Fibroblast of lung (primary cell): ENCODE results near the gene FOXG1.

Experiments
- CTCF ChIP-seq, 2 donors: IDR thresholded peaks in 1 of 2; conservative IDR thresholded peaks in 1 of 2; 1 replicate in 1 of 2; 2 replicates in 1 of 2; pipeline ENCODE4 v1.5.1; 2011 to 2012; ENCODE audit warnings: low read length in 2 of 2, control low read depth in 1 of 2, inconsistent platforms in 1 of 2, low read depth in 1 of 2, mild to moderate bottlenecking in 1 of 2
- EZH2 ChIP-seq: IDR thresholded peaks from 2 replicates; pipeline ENCODE4 v1.5.1; 2012; ENCODE audit warnings: low read length, control low read depth, mild to moderate bottlenecking; ENCODE audit errors: missing control alignments

- TF ChIP-seq CTCF (conservative IDR thresholded peaks at IDR 0.05 in 1 of 2, IDR thresholded peaks at IDR 0.05 in 1 of 2; ENCODE audit: low read depth in 1 of 2, low read length in 2 of 2) (no peak), EZH2 (no peak)
These were observed 4.0 kb downstream of the FOXG1 start for GRCh38 chr14:28770630-28771029.
